ENCODE data around the gene CRYL1. TPM values are rescaled to one million over a fixed set of nuclear protein-coding genes. Genes with fewer than 3 reads are reported as not detected.

The CRYL1 gene
- total RNA-seq, 1 donor from 2014 or later: 29.4 TPM

GRCh38 chr13:20393273-20394168 is 132.1 kb downstream of the CRYL1 start:
- no peak overlapping the region for H3K27ac Mint-ChIP-seq
- TF ChIP-seq CTCF (IDR thresholded peaks at IDR 0.05; ENCODE audit: unreplicated experiment): no peak
- peaks cover 12% of the 10 kb centered on the region for H3K4me1 Mint-ChIP-seq
- no peaks in the 10 kb centered on the region for H3K9me3 Mint-ChIP-seq
- DNase-seq (ENCODE audit: low spot score in 2 of 2, unreplicated experiment in 2 of 2): no peak
- no peaks in the 10 kb centered on the region for H3K27me3 Mint-ChIP-seq (ENCODE audit: low read depth)
- H3K36me3 Mint-ChIP-seq: no peaks in the 10 kb centered on the region
- no peak overlapping the region for H3K4me3 Mint-ChIP-seq

GRCh38 chr13:20392530-20392929 is 133.1 kb downstream of the CRYL1 start:
- Mint-ChIP-seq H3K36me3 (no peaks in the 10 kb centered on the region), H3K4me3 (no peak overlapping the region), H3K4me1 (peaks cover 22% of the 10 kb centered on the region)

GRCh38 chr13:20391597-20392452 is 133.8 kb downstream of the CRYL1 start:
- Mint-ChIP-seq H3K27ac (no peak overlapping the region), H3K4me1 (peaks cover 26% of the 10 kb centered on the region), H3K27me3 (ENCODE audit: low read depth) (no peaks in the 10 kb centered on the region), H3K36me3 (no peaks in the 10 kb centered on the region), H3K4me3 (no peak overlapping the region), H3K9me3 (peaks cover 5% of the 10 kb centered on the region)
- TF ChIP-seq CTCF (IDR thresholded peaks at IDR 0.05; ENCODE audit: unreplicated experiment): no peak
- no peak for DNase-seq (ENCODE audit: low spot score in 2 of 2, unreplicated experiment in 2 of 2)

More at GRCh38 chr13:20392530-20392929, 133.1 kb downstream of the CRYL1 start:
- no peaks in the 10 kb centered on the region for H3K9me3 Mint-ChIP-seq
- no peak overlapping the region for H3K27ac Mint-ChIP-seq
- TF ChIP-seq CTCF (IDR thresholded peaks at IDR 0.05; ENCODE audit: unreplicated experiment): no peak
- H3K27me3 Mint-ChIP-seq (ENCODE audit: low read depth): no peaks in the 10 kb centered on the region
- no peak for DNase-seq (ENCODE audit: low spot score in 2 of 2, unreplicated experiment in 2 of 2)

GRCh38 chr13:20390526-20391175 is 135.0 kb downstream of the CRYL1 start:
- peak overlapping the region; percentile 96 for H3K27ac Mint-ChIP-seq
- DNase-seq (ENCODE audit: low spot score in 2 of 2, unreplicated experiment in 2 of 2): no peak
- no peaks in the 10 kb centered on the region for H3K27me3 Mint-ChIP-seq (ENCODE audit: low read depth)
- TF ChIP-seq CTCF (IDR thresholded peaks at IDR 0.05; ENCODE audit: unreplicated experiment): no peak
- no peak overlapping the region for H3K4me3 Mint-ChIP-seq
- H3K9me3 Mint-ChIP-seq: peaks cover 7% of the 10 kb centered on the region
- no peaks in the 10 kb centered on the region for H3K36me3 Mint-ChIP-seq
- H3K4me1 Mint-ChIP-seq: peaks cover 26% of the 10 kb centered on the region

GRCh38 chr13:20389696-20390525 is 135.7 kb downstream of the CRYL1 start:
- Mint-ChIP-seq H3K36me3 (no peaks in the 10 kb centered on the region), H3K4me1 (peaks cover 26% of the 10 kb centered on the region), H3K27ac (peak overlapping the region; percentile 96), H3K9me3 (peaks cover 7% of the 10 kb centered on the region), H3K27me3 (ENCODE audit: low read depth) (no peaks in the 10 kb centered on the region), H3K4me3 (no peak overlapping the region)
- TF ChIP-seq CTCF (IDR thresholded peaks at IDR 0.05; ENCODE audit: unreplicated experiment): no peak
- no peak for DNase-seq (ENCODE audit: low spot score in 2 of 2, unreplicated experiment in 2 of 2)

Data from mesothelial cell of epicardium (in vitro differentiated cells).